HEK293 (cell line): ENCODE results near the gene BTBD9.

Source experiments
- CTCF ChIA-PET: fragments of 350-600 bp; formaldehyde crosslinking; extraction: SDS; loops from one replicate; lab custom pipeline; 2021; ENCODE audit warnings: antibody characterized with exemption; lab: Yijun Ruan, JAX
- POLR2A ChIA-PET: fragments of 300-600 bp; formaldehyde crosslinking; extraction: SDS; loops from one replicate; lab custom pipeline; 2020; ENCODE audit warnings: antibody characterized with exemption, inconsistent platforms; lab: Yijun Ruan, JAX
- H3K27ac ChIP-seq: fragments of 200-500 bp; sonication (Bioruptor generic); 2 replicates; pipeline ENCODE4 v1.5.1; 2014; ENCODE audit warnings: low read depth, low read length, control low read depth, inconsistent platforms; ENCODE audit errors: extremely low read depth
- H3K36me3 ChIP-seq, 2 experiments: fragments of 200-500 bp in 1 of 2; sonication (Bioruptor generic) in 1 of 2; 1 replicate in 1 of 2; 2 replicates in 1 of 2; pipeline ENCODE4 v1.5.1; 2014 to 2017; ENCODE audit warnings: inconsistent platforms in 2 of 2, low read length in 2 of 2; ENCODE audit not compliant: control insufficient read depth in 2 of 2, insufficient read depth in 1 of 2
- H3K4me1 ChIP-seq: fragments of 200-500 bp; sonication (Bioruptor generic); 2 replicates; pipeline ENCODE4 v1.5.1; 2014; ENCODE audit warnings: mild to moderate bottlenecking, low read length, inconsistent platforms; ENCODE audit not compliant: control insufficient read depth, insufficient read depth
- H3K4me3 ChIP-seq: 2 replicates; pipeline ENCODE4 v1.5.1; 2011; ENCODE audit warnings: low read depth, mild to moderate bottlenecking, control low read depth, low read length, moderate library complexity
- H3K9me3 ChIP-seq: fragments of 200-500 bp; sonication (Bioruptor generic); 2 replicates; pipeline ENCODE4 v1.5.1; 2014; ENCODE audit warnings: low read depth, low read length, inconsistent platforms; ENCODE audit not compliant: control insufficient read depth, insufficient read depth
- BCL11A ChIP-seq: fragments of 450-650 bp; formaldehyde crosslinking; IDR thresholded peaks from 2 replicates; pipeline ENCODE4 v1.5.1; 2016; ENCODE audit warnings: low read depth, missing biosample characterization, missing genetic modification characterization
- BCL11B ChIP-seq: fragments of 450-650 bp; formaldehyde crosslinking; IDR thresholded peaks from 2 replicates; pipeline ENCODE4 v1.5.1; 2016; ENCODE audit warnings: low read depth, missing biosample characterization, missing genetic modification characterization
- REPIN1 ChIP-seq: fragments of 450-650 bp; formaldehyde crosslinking; IDR thresholded peaks from 2 replicates; pipeline ENCODE4 v1.5.1; 2017; ENCODE audit warnings: missing biosample characterization, missing genetic modification characterization, low read depth
- ZNF138 ChIP-seq: fragments of 450-650 bp; formaldehyde crosslinking; IDR thresholded peaks from 2 replicates; pipeline ENCODE4 v1.5.1; 2016; ENCODE audit warnings: missing biosample characterization, missing genetic modification characterization, borderline replicate concordance
- ZNF184 ChIP-seq: fragments of 450-650 bp; IDR thresholded peaks from 2 replicates; pipeline ENCODE4 v1.5.1; 2018; ENCODE audit warnings: missing biosample characterization, mild to moderate bottlenecking, missing genetic modification characterization
- ZNF23 ChIP-seq: fragments of 450-650 bp; formaldehyde crosslinking; IDR thresholded peaks from 2 replicates; pipeline ENCODE4 v1.5.1; 2016; ENCODE audit warnings: missing biosample characterization, missing genetic modification characterization, borderline replicate concordance
- ZNF302 ChIP-seq: fragments of 450-650 bp; formaldehyde crosslinking; IDR thresholded peaks from 2 replicates; pipeline ENCODE4 v1.5.1; 2016; ENCODE audit warnings: missing biosample characterization, missing genetic modification characterization, low read depth
- ZNF335 ChIP-seq: fragments of 450-650 bp; formaldehyde crosslinking; conservative IDR thresholded peaks from 2 replicates; pipeline ENCODE4 v1.5.1; 2016; ENCODE audit warnings: missing biosample characterization, missing genetic modification characterization
- ZNF350 ChIP-seq: fragments of 450-650 bp; formaldehyde crosslinking; IDR thresholded peaks from 2 replicates; pipeline ENCODE4 v1.5.0; 2017; ENCODE audit warnings: missing biosample characterization, mild to moderate bottlenecking, missing genetic modification characterization
- ZNF416 ChIP-seq: fragments of 450-650 bp; formaldehyde crosslinking; IDR thresholded peaks from 2 replicates; pipeline ENCODE4 v1.5.1; 2016; ENCODE audit warnings: missing biosample characterization, missing genetic modification characterization
- ZNF549 ChIP-seq: fragments of 450-650 bp; IDR thresholded peaks from 2 replicates; pipeline ENCODE4 v1.5.1; 2018; ENCODE audit warnings: missing biosample characterization, missing genetic modification characterization, mild to moderate bottlenecking, inconsistent platforms, moderate library complexity
- ZNF600 ChIP-seq: fragments of 450-650 bp; formaldehyde crosslinking; IDR thresholded peaks from 2 replicates; pipeline ENCODE4 v1.5.1; 2016; ENCODE audit warnings: missing biosample characterization, missing genetic modification characterization
- ZNF658 ChIP-seq: fragments of 450-650 bp; formaldehyde crosslinking; IDR thresholded peaks from 2 replicates; pipeline ENCODE4; 2016; ENCODE audit warnings: missing biosample characterization, missing genetic modification characterization
- TF ChIP-seq, protein P1 (sequence below): fragments of 450-650 bp; formaldehyde crosslinking; IDR thresholded peaks from 2 replicates; pipeline ENCODE4 v1.5.1; 2016; ENCODE audit warnings: missing biosample characterization, missing genetic modification characterization, low read depth
- TF ChIP-seq, protein P2 (sequence below): fragments of 450-650 bp; formaldehyde crosslinking; conservative IDR thresholded peaks from 2 replicates; pipeline ENCODE4 v1.5.1; 2016; ENCODE audit warnings: low read depth, missing biosample characterization, missing genetic modification characterization
- TF ChIP-seq, protein P3 (sequence below): fragments of 450-650 bp; formaldehyde crosslinking; IDR thresholded peaks from 2 replicates; pipeline ENCODE4 v1.5.1; 2017; ENCODE audit warnings: missing biosample characterization, missing genetic modification characterization
- TF ChIP-seq, protein P4 (sequence below): fragments of 450-650 bp; formaldehyde crosslinking; IDR thresholded peaks from 2 replicates; pipeline ENCODE4 v1.5.1; 2016; ENCODE audit warnings: missing biosample characterization, missing genetic modification characterization
- TF ChIP-seq, protein P5 (sequence below): fragments of 450-650 bp; formaldehyde crosslinking; IDR thresholded peaks from 2 replicates; pipeline ENCODE4; 2016; ENCODE audit warnings: missing biosample characterization, missing genetic modification characterization
- TF ChIP-seq, protein P6 (sequence below): fragments of 450-650 bp; formaldehyde crosslinking; IDR thresholded peaks from 2 replicates; pipeline ENCODE4 v1.5.1; 2016; ENCODE audit warnings: missing biosample characterization, missing genetic modification characterization
- TF ChIP-seq, protein P7 (sequence below): fragments of 450-650 bp; formaldehyde crosslinking; IDR thresholded peaks from 2 replicates; pipeline ENCODE4 v1.5.1; 2016; ENCODE audit warnings: missing biosample characterization, missing genetic modification characterization

The BTBD9 gene

DNA sequence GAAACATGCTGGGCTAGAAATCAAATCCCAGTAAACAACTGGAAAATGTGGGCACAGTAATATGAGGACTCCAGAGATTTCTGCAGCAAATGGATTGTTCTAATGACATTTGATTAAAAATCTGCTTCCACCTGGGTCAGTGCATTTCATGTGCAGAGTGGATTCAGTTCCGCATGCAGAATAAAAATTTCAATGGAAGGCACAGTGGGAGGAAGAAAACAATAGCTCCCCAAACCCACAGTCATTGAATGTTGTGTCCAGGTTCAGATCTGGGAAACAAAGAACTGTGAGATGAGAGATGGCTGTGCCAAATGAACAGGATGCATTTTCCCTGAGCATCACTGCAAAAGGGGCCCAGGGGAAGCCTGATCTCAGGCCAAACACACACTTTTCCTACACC is 403.1 kb downstream of the BTBD9 start:
- Histone ChIP-seq H3K36me3 (no peaks in the 10 kb centered on the region), H3K27ac (no peak overlapping the region), H3K9me3 (no peaks in the 10 kb centered on the region), H3K4me1 (no peaks in the 10 kb centered on the region), H3K4me3 (no peak overlapping the region)
- CTCF ChIA-PET, result no interaction called here
- POLR2A ChIA-PET, result no interaction called here
- TF ChIP-seq ZNF350 (tag by site-specific recombination), result no peak
- TF ChIP-seq REPIN1 (tag by site-specific recombination), result no peak
- TF ChIP-seq ZNF138 (tag by site-specific recombination), result no peak
- TF ChIP-seq, protein P1, sequence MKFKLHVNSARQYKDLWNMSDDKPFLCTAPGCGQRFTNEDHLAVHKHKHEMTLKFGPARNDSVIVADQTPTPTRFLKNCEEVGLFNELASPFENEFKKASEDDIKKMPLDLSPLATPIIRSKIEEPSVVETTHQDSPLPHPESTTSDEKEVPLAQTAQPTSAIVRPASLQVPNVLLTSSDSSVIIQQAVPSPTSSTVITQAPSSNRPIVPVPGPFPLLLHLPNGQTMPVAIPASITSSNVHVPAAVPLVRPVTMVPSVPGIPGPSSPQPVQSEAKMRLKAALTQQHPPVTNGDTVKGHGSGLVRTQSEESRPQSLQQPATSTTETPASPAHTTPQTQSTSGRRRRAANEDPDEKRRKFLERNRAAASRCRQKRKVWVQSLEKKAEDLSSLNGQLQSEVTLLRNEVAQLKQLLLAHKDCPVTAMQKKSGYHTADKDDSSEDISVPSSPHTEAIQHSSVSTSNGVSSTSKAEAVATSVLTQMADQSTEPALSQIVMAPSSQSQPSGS (tag by site-specific recombination), result no peak
- TF ChIP-seq ZNF600 (tag by site-specific recombination), result no peak
- TF ChIP-seq ZNF549, result no peak
- TF ChIP-seq, protein P2, sequence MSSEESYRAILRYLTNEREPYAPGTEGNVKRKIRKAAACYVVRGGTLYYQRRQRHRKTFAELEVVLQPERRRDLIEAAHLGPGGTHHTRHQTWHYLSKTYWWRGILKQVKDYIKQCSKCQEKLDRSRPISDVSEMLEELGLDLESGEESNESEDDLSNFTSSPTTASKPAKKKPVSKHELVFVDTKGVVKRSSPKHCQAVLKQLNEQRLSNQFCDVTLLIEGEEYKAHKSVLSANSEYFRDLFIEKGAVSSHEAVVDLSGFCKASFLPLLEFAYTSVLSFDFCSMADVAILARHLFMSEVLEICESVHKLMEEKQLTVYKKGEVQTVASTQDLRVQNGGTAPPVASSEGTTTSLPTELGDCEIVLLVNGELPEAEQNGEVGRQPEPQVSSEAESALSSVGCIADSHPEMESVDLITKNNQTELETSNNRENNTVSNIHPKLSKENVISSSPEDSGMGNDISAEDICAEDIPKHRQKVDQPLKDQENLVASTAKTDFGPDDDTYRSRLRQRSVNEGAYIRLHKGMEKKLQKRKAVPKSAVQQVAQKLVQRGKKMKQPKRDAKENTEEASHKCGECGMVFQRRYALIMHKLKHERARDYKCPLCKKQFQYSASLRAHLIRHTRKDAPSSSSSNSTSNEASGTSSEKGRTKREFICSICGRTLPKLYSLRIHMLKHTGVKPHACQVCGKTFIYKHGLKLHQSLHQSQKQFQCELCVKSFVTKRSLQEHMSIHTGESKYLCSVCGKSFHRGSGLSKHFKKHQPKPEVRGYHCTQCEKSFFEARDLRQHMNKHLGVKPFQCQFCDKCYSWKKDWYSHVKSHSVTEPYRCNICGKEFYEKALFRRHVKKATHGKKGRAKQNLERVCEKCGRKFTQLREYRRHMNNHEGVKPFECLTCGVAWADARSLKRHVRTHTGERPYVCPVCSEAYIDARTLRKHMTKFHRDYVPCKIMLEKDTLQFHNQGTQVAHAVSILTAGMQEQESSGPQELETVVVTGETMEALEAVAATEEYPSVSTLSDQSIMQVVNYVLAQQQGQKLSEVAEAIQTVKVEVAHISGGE (tag by site-specific recombination), result no peak
- TF ChIP-seq ZNF658 (tag by site-specific recombination), result no peak
- no peak for TF ChIP-seq ZNF416 (tag by site-specific recombination)
- no peak for TF ChIP-seq ZNF184
- TF ChIP-seq, protein P3, sequence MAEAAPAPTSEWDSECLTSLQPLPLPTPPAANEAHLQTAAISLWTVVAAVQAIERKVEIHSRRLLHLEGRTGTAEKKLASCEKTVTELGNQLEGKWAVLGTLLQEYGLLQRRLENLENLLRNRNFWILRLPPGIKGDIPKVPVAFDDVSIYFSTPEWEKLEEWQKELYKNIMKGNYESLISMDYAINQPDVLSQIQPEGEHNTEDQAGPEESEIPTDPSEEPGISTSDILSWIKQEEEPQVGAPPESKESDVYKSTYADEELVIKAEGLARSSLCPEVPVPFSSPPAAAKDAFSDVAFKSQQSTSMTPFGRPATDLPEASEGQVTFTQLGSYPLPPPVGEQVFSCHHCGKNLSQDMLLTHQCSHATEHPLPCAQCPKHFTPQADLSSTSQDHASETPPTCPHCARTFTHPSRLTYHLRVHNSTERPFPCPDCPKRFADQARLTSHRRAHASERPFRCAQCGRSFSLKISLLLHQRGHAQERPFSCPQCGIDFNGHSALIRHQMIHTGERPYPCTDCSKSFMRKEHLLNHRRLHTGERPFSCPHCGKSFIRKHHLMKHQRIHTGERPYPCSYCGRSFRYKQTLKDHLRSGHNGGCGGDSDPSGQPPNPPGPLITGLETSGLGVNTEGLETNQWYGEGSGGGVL, result no peak
- no peak for TF ChIP-seq BCL11B (tag by site-specific recombination)
- TF ChIP-seq ZNF23 (tag by site-specific recombination), result no peak
- TF ChIP-seq ZNF302 (tag by site-specific recombination), result no peak
- no peak for TF ChIP-seq BCL11A (tag by site-specific recombination)

DNA sequence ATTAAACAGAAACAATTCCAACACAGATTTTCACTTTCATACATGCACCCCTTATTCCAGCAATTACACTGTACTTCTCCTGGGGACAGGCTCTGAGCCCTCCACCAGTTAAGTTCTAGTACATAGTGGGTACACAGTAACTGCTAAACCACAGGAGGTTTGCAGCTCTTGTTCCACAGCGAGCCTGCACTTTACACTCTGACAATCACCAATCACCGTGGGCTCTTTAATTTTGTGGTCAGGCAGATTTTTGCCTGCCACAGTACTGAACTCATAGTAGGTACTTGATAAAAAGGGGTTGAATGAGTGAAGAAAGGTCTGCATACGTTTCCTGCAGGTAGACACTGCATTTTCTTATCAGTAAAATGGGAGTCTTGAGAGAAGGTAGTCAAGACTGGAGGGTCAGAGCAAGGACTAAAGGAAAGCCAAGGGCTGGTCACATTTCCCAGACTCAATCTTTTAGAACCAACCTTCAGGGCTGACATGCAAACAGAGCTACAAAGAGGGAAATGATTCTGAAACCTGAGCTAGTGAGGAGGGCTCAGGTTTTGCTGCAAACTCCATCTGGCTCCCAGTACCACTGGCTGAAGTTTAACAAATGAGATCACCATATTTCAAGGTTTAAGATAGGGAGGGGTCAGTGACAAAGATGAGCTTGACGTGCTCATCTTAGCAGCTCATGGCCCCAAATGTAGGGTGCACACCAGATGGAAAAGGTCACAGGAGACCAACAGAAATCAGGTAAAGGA is 404.6 kb downstream of the BTBD9 start:
- H3K4me1 ChIP-seq, result no peaks in the 10 kb centered on the region
- no peaks in the 10 kb centered on the region for H3K36me3 ChIP-seq
- no peak overlapping the region for H3K4me3 ChIP-seq
- POLR2A ChIA-PET, result no interaction called here
- CTCF ChIA-PET, result no interaction called here
- no peaks in the 10 kb centered on the region for H3K9me3 ChIP-seq
- no peak overlapping the region for H3K27ac ChIP-seq
- TF ChIP-seq, protein P4, sequence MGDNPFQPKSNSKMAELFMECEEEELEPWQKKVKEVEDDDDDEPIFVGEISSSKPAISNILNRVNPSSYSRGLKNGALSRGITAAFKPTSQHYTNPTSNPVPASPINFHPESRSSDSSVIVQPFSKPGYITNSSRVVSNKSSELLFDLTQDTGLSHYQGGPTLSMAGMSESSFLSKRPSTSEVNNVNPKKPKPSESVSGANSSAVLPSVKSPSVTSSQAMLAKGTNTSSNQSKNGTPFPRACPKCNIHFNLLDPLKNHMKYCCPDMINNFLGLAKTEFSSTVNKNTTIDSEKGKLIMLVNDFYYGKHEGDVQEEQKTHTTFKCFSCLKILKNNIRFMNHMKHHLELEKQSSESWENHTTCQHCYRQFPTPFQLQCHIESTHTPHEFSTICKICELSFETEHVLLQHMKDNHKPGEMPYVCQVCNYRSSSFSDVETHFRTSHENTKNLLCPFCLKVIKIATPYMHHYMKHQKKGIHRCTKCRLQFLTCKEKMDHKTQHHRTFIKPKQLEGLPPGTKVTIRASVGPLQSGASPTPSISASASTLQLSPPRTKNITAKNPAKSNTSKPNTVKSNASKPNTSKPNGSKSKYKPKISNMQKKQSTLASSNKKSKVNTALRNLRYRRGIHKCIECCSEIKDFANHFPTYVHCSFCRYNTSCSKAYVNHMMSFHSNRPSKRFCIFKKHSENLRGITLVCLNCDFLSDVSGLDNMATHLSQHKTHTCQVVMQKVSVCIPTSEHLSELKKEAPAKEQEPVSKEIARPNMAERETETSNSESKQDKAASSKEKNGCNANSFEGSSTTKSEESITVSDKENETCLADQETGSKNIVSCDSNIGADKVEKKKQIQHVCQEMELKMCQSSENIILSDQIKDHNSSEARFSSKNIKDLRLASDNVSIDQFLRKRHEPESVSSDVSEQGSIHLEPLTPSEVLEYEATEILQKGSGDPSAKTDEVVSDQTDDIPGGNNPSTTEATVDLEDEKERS (tag by site-specific recombination), result no peak
- TF ChIP-seq, protein P5, sequence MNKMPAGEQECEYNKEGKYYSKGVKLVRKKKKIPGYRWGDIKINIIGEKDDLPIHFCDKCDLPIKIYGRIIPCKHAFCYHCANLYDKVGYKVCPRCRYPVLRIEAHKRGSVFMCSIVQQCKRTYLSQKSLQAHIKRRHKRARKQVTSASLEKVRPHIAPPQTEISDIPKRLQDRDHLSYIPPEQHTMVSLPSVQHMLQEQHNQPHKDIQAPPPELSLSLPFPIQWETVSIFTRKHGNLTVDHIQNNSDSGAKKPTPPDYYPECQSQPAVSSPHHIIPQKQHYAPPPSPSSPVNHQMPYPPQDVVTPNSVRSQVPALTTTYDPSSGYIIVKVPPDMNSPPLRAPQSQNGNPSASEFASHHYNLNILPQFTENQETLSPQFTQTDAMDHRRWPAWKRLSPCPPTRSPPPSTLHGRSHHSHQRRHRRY (tag by site-specific recombination), result no peak
- TF ChIP-seq, protein P6, sequence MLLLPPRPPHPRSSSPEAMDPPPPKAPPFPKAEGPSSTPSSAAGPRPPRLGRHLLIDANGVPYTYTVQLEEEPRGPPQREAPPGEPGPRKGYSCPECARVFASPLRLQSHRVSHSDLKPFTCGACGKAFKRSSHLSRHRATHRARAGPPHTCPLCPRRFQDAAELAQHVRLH (tag by site-specific recombination), result no peak
- no peak for TF ChIP-seq ZNF335 (tag by site-specific recombination)
- TF ChIP-seq, protein P7, sequence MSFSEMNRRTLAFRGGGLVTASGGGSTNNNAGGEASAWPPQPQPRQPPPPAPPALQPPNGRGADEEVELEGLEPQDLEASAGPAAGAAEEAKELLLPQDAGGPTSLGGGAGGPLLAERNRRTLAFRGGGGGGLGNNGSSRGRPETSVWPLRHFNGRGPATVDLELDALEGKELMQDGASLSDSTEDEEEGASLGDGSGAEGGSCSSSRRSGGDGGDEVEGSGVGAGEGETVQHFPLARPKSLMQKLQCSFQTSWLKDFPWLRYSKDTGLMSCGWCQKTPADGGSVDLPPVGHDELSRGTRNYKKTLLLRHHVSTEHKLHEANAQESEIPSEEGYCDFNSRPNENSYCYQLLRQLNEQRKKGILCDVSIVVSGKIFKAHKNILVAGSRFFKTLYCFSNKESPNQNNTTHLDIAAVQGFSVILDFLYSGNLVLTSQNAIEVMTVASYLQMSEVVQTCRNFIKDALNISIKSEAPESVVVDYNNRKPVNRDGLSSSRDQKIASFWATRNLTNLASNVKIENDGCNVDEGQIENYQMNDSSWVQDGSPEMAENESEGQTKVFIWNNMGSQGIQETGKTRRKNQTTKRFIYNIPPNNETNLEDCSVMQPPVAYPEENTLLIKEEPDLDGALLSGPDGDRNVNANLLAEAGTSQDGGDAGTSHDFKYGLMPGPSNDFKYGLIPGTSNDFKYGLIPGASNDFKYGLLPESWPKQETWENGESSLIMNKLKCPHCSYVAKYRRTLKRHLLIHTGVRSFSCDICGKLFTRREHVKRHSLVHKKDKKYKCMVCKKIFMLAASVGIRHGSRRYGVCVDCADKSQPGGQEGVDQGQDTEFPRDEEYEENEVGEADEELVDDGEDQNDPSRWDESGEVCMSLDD (tag by site-specific recombination), result no peak
